SW480 (cell line): ENCODE data around the gene IQCF5.
"Not testable (repeated sequence)": the region's sequence is repeated elsewhere in the genome, so short reads cannot be mapped to it uniquely, and the experiment has no call there.

Experiments used
- DNase-seq: peaks from one replicate; pipeline ENCODE4 v3.0.0-alpha.2; 2016; ENCODE audit warnings: low spot score

The IQCF5 gene

GRCh38 chr3:51868896-51869295 is 6.5 kb downstream of the IQCF5 start:
- not testable (repeated sequence) for DNase-seq

GRCh38 chr3:51862886-51863285 is 12.5 kb downstream of the IQCF5 start:
- DNase-seq = no peak

- no peak for DNase-seq
Observed at GRCh38 chr3:51860703-51861665, 14.4 kb downstream of the IQCF5 start, which contains the start of gene IQCF2. Gene IQCF2 (plus strand): TSS chr3:51861615. CDS start chr3:51861667, 52 bp downstream.

GRCh38 chr3:51855411-51855810 is 20.0 kb downstream of the IQCF5 start:
- DNase-seq = not testable (repeated sequence)

- no peak for DNase-seq
Observed at GRCh38 chr3:51845129-51845528, 30.3 kb downstream of the IQCF5 start.

- no peak for DNase-seq
Observed at GRCh38 chr3:51836606-51837005, 38.8 kb downstream of the IQCF5 start.

GRCh38 chr3:51830836-51831385 is 44.5 kb downstream of the IQCF5 start:
- DNase-seq = no peak

- DNase-seq = no peak
Observed at GRCh38 chr3:51830345-51830744, 45.1 kb downstream of the IQCF5 start.

GRCh38 chr3:51828297-51828696 is 47.1 kb downstream of the IQCF5 start:
- no peak for DNase-seq
